GM23338 (cell line): Measurements from ENCODE around the gene SLC38A10. TPM values are rescaled to one million over a fixed set of nuclear protein-coding genes. Genes with fewer than 3 reads are reported as not detected.
A peak's percentile ranks its signal among the peaks of the same experiment; 100 is the strongest.

Experiments
- ATAC-seq: fragments of 200-7000 bp; cut with Tn5 transposase; 3 replicates; pipeline ENCODE4 v1.9.1; 2020
- DNase-seq: peaks from one replicate; pipeline ENCODE4 v3.0.0-alpha.2; 2015; ENCODE audit warnings: low spot score
- H2AFZ ChIP-seq: fragments of 200-600 bp; sonication (generic); 2 replicates; pipeline ENCODE4 v1.8.0; 2016; ENCODE audit warnings: antibody characterized with exemption, mild to moderate bottlenecking, moderate library complexity
- H3F3A ChIP-seq: fragments of 200-600 bp; sonication (generic); replicated peaks from 2 replicates; pipeline ENCODE4 v1.8.0; 2017; ENCODE audit warnings: antibody characterized with exemption, mixed run types, low read depth
- H3K27ac ChIP-seq: fragments of 200-600 bp; sonication (generic); 2 replicates; pipeline ENCODE4 v1.6.1; 2016; ENCODE audit warnings: low read depth
- H3K27me3 ChIP-seq: fragments of 200-600 bp; sonication (generic); 2 replicates; pipeline ENCODE4 v1.8.0; 2016; ENCODE audit warnings: mild to moderate bottlenecking, mixed run types, moderate library complexity; ENCODE audit not compliant: insufficient read depth
- H3K36me3 ChIP-seq: fragments of 200-600 bp; sonication (generic); 2 replicates; pipeline ENCODE4 v1.8.0; 2016; ENCODE audit warnings: mild to moderate bottlenecking; ENCODE audit not compliant: insufficient read depth
- H3K4me1 ChIP-seq: fragments of 200-600 bp; sonication (generic); 2 replicates; pipeline ENCODE4 v1.8.0; 2016; ENCODE audit warnings: mild to moderate bottlenecking, moderate library complexity; ENCODE audit not compliant: insufficient read depth
- H3K4me2 ChIP-seq: fragments of 200-600 bp; sonication (generic); 2 replicates; pipeline ENCODE4 v1.7.1; 2017; ENCODE audit warnings: mixed run types
- H3K4me3 ChIP-seq: fragments of 200-600 bp; sonication (generic); 2 replicates; pipeline ENCODE4 v1.6.1; 2016; ENCODE audit warnings: mixed run types
- H3K79me2 ChIP-seq: fragments of 200-600 bp; sonication (generic); replicated peaks from 2 replicates; pipeline ENCODE4 v1.8.0; 2017; ENCODE audit warnings: mild to moderate bottlenecking; ENCODE audit not compliant: insufficient read depth
- H3K9me2 ChIP-seq: fragments of 200-600 bp; sonication (generic); 2 replicates; pipeline ENCODE4 v1.8.0; 2017; ENCODE audit not compliant: insufficient read depth
- H4K20me1 ChIP-seq: fragments of 200-600 bp; sonication (generic); replicated peaks from 2 replicates; pipeline ENCODE4 v1.8.0; 2017; ENCODE audit warnings: mild to moderate bottlenecking; ENCODE audit not compliant: insufficient read depth
- H3K27ac Mint-ChIP-seq: 2 replicates; pipeline ENCODE4 v1.8.0; 2020; ENCODE audit warnings: inconsistent platforms, mild to moderate bottlenecking, moderate library complexity, mixed read lengths
- H3K27me3 Mint-ChIP-seq: 3 replicates; pipeline ENCODE4 v1.8.0; 2022; ENCODE audit warnings: low read depth, mild to moderate bottlenecking, moderate library complexity, mixed read lengths, inconsistent platforms; ENCODE audit not compliant: insufficient read depth, poor library complexity
- H3K36me3 Mint-ChIP-seq: 3 replicates; pipeline ENCODE4 v1.8.0; 2021; ENCODE audit warnings: low read depth, mild to moderate bottlenecking, inconsistent platforms, moderate library complexity, mixed read lengths
- H3K4me1 Mint-ChIP-seq: 3 replicates; pipeline ENCODE4 v1.8.0; 2020; ENCODE audit warnings: mild to moderate bottlenecking, inconsistent platforms, mixed read lengths
- H3K4me3 Mint-ChIP-seq: 3 replicates; pipeline ENCODE4 v1.8.0; 2021; ENCODE audit warnings: moderate library complexity, mild to moderate bottlenecking, inconsistent platforms, mixed read lengths
- H3K9me3 Mint-ChIP-seq: 3 replicates; pipeline ENCODE4 v1.8.0; 2020; ENCODE audit warnings: moderate library complexity, mild to moderate bottlenecking, inconsistent platforms, mixed read lengths
- CREB1 ChIP-seq: fragments of 250-450 bp; sonication (Bioruptor Pico); IDR thresholded peaks from 2 replicates; pipeline ENCODE4 v1.5.0; 2020; ENCODE audit warnings: low read depth, mild to moderate bottlenecking, moderate library complexity
- CTCF ChIP-seq, 2 experiments: fragments of 200-600 bp in 1 of 2; sonication (generic) in 1 of 2; conservative IDR thresholded peaks; 2 replicates each; pipeline versions ENCODE4 v1.5.1 to v1.6.1; 2016 to 2017; ENCODE audit warnings: antibody characterized with exemption in 2 of 2, low read depth in 2 of 2, mild to moderate bottlenecking in 2 of 2, moderate library complexity in 1 of 2
- ETS1 ChIP-seq: IDR thresholded peaks from 2 replicates; pipeline ENCODE4 v1.6.1; 2016; ENCODE audit warnings: antibody characterized with exemption
- EZH2phosphoT487 ChIP-seq: fragments of 200-600 bp; sonication (generic); IDR thresholded peaks from one replicate; pipeline ENCODE4 v1.8.1; 2018; ENCODE audit warnings: antibody characterized with exemption; ENCODE audit not compliant: unreplicated experiment
- JUNB ChIP-seq: IDR thresholded peaks from one replicate; pipeline ENCODE4 v1.6.1; 2016; ENCODE audit warnings: antibody characterized with exemption; ENCODE audit not compliant: unreplicated experiment
- POLR2AphosphoS5 ChIP-seq: IDR thresholded peaks from 2 replicates; pipeline ENCODE4 v1.6.1; 2016; ENCODE audit warnings: antibody characterized with exemption, low read depth
- STAT1 ChIP-seq: IDR thresholded peaks from one replicate; pipeline ENCODE4 v1.6.1; 2016; ENCODE audit warnings: antibody characterized with exemption; ENCODE audit not compliant: unreplicated experiment
- ZNF114 ChIP-seq: fragments of 250-450 bp; sonication (Bioruptor Pico); IDR thresholded peaks from 2 replicates; pipeline ENCODE4 v1.5.0; 2020; ENCODE audit warnings: mild to moderate bottlenecking, moderate library complexity
- polyA plus RNA-seq: library from polyadenylated mRNA; unstranded; fragments of >200 nt; fragmentation: Nextera tagmentation; extraction: Ambion mirVana; gene quantifications from 2 replicates; pipeline ENCODE4 v1.2.1, GENCODE V29; 2016
- total RNA-seq: library from RNA; depleted of rRNA; stranded (reverse); fragments of >200 nt; shearing (Covaris generic); gene quantifications from 2 replicates; pipeline ENCODE4 v1.2.3, GENCODE V29; 2014

The SLC38A10 gene
- total and polyA plus RNA-seq, 2 experiments from 2014 or later, result 17.1 to 55.8 TPM

DNA sequence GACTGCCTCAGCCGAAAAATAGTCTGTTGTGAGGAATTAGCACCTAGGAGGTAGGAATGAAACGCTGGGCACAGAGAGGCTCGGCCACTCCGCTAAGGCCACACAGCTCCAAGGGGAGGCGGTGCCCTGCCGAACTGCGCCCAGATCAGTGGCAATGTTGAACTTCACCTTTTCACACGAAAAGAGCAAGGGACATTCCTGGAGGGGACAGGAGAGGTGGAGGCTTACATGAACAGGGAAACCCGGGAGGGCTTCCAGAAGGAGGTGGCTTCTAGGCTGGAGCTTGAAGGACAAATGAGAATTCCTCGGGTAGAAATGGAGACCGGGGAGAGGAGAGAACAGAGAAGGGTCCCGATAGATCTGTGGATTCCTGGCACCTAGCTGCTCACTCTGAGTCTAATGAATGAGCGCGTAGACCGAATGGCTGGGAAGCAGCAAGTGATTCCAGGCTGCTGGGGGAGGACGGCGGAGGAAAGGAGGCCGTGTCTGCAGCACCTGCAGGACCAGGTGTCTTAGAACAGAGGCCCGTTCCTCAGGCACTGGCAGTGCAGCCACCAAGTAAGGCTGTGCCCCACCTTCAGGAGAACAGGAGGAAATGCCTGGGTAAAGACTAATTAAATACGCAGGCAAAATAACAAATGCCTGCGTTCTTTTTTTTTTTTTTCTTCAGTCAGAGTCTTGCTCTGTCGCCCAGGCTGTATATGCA is 722 bp upstream of the SLC38A10 start:
- Histone ChIP-seq H3K4me2 (peak overlapping the region; percentile 94), H3K27me3 (no peaks in the 10 kb centered on the region), H3F3A (peaks cover 4% of the 10 kb centered on the region; the same call in 1 of the 2 replicates), H3K4me1 (peaks cover 4% of the 10 kb centered on the region; the same call in 1 of the 2 replicates), H3K36me3 (no peaks in the 10 kb centered on the region), H4K20me1 (peaks cover 16% of the 10 kb centered on the region), H3K4me3 (peak overlapping the region; percentile 90), H3K27ac (no peak overlapping the region; the same call in 1 of the 2 replicates), H2AFZ (peak overlapping the region; percentile 92), H3K79me2 (peaks cover 22% of the 10 kb centered on the region), H3K9me2 (no peaks in the 10 kb centered on the region)
- Mint-ChIP-seq H3K27ac (peak overlapping the region; percentile 80), H3K9me3 (no peaks in the 10 kb centered on the region), H3K4me1 (peaks cover 13% of the 10 kb centered on the region), H3K4me3 (peak overlapping the region; percentile 87), H3K36me3 (no peaks in the 10 kb centered on the region), H3K27me3 (peaks cover 9% of the 10 kb centered on the region)
- ATAC-seq (peak; percentile 68), DNase-seq (peak; percentile 81)
- no peak for TF ChIP-seq CREB1 (CRISPR knock-in tag)
- no peak for TF ChIP-seq POLR2AphosphoS5
- TF ChIP-seq CTCF (conservative IDR thresholded peaks at IDR 0.05; ENCODE audit: low read depth in 2 of 2), result peak; percentile 33 to 37; a peak in 3 of 4 replicates
- no peak for TF ChIP-seq JUNB

DNA sequence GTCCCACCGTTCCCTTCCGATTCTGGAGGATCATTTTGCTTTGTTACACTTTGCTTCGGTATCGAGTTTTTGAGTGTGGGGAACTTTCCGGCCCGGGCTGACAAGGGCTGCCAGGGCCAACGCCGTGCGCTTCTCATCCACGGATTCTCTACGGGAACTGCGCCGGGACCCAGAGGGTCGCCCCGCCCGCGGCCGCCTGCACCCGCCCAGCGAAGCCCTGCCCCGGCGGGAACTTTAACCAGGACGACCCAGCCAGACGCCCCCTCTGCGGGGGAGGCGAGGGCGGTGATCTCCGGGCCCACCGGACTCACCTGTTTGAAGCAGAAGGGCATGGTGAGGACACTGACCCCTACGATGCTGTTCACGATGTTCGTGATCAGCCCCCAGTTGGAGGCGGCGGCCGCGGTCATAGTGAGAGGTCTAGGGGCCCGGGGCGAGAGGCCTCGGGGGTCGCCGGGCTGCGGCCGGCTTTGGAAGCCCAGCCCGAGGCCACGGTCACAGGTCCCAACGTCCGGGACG is 536 bp downstream of the SLC38A10 start:
- Histone ChIP-seq H2AFZ (no peak overlapping the region), H3K4me3 (peak overlapping the region; percentile 90), H3K9me2 (no peaks in the 10 kb centered on the region), H3K36me3 (no peaks in the 10 kb centered on the region), H3K4me2 (peak overlapping the region; percentile 94), H3K79me2 (peaks cover 33% of the 10 kb centered on the region), H4K20me1 (peaks cover 24% of the 10 kb centered on the region), H3K27ac (no peak overlapping the region), H3K4me1 (peaks cover 4% of the 10 kb centered on the region; the same call in 1 of the 2 replicates), H3K27me3 (no peaks in the 10 kb centered on the region), H3F3A (peaks cover 4% of the 10 kb centered on the region; the same call in 1 of the 2 replicates)
- H3K36me3 Mint-ChIP-seq, result peaks cover 5% of the 10 kb centered on the region; the same call in 1 of the 3 replicates
- no peaks in the 10 kb centered on the region for H3K9me3 Mint-ChIP-seq
- peak; percentile 53 for DNase-seq
- TF ChIP-seq STAT1, result no peak
- no peak for TF ChIP-seq POLR2AphosphoS5
- no peak for TF ChIP-seq ZNF114
- TF ChIP-seq JUNB, result no peak
- no peak for TF ChIP-seq ETS1
- no peak for TF ChIP-seq EZH2phosphoT487
- peak; percentile 31 for ATAC-seq
- H3K4me3 Mint-ChIP-seq, result peak overlapping the region; percentile 87
- H3K27me3 Mint-ChIP-seq, result peaks cover 9% of the 10 kb centered on the region
- peaks cover 13% of the 10 kb centered on the region for H3K4me1 Mint-ChIP-seq
- no peak overlapping the region for H3K27ac Mint-ChIP-seq
